NAMALWA (cell line): ENCODE measurements around the gene NDNF.

ENCODE experiments used
- DNase-seq: peaks from one replicate; pipeline ENCODE4 v3.0.0-alpha.2; 2015; ENCODE audit warnings: low spot score

The NDNF gene

GRCh38 chr4:121072224-121073003 lies at the start of gene NDNF:
Gene NDNF, minus strand, starts transcription at chr4:121072535. Its CDS starts 26,698 bp downstream, at chr4:121045837.
- no peak for DNase-seq

DNA sequence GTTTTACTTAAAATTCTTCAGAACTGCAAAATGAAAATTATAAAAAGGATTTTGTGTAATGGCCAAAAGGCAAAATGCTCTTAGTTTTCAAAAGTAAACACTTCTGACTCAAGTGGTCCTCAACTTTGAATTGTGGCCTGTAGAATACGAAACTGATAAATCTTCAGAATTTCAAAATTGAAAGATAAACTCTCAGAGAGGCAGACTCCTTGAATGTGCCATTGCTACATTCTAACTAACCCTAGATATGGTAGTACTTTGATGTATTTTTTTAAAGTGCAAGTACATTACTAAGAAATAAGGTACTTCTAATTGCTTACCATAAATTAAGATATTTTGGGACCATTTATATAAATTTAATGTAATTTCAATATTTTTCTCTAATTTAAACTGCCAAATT lies 47.4 kb upstream of the NDNF start:
- DNase-seq: no peak

GRCh38 chr4:121118344-121118743 lies 46.0 kb upstream of the NDNF start:
- DNase-seq: no peak

DNA sequence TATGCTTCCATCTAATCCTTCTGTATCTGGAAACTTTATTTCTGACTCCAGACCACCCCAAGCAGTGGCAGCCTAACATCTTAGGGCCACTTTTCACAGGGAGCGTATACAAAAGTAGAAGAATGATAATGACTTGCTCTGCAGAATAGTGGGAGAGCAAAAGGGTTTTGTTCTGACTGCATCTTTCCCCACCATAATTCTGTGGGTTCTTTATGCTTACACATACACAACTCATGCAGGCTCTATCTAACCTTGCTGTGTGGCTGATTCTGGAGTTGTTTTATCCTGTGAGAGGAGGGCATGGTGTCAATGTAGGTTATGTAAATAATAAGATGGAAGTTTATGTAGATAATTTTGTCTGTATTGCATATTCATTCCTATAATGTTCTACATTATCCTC lies 42.4 kb upstream of the NDNF start:
- DNase-seq: no peak

GRCh38 chr4:121112530-121112929 lies 40.2 kb upstream of the NDNF start:
- peak; percentile 5 for DNase-seq

- no peak for DNase-seq
Measured at GRCh38 chr4:121108557-121108956, 36.2 kb upstream of the NDNF start.

DNA sequence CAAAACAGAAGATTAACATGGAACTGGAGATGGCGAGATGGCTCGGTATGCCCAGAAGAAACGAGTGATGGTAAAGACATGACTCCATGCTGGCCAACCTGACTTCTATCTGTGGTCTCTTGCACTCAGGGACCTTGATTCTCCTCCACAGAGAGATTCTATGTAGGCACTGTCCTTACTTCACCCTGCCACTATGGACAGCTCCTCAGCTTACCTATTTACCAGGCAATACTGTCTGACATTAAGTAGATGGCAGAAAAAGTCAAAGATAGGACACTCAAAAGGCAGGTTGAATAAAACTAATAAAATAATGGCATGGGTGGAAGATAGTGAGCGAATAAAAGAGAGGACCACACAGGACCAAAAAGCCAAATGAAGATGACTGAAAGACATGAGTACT lies 35.2 kb upstream of the NDNF start:
- DNase-seq: no peak

DNA sequence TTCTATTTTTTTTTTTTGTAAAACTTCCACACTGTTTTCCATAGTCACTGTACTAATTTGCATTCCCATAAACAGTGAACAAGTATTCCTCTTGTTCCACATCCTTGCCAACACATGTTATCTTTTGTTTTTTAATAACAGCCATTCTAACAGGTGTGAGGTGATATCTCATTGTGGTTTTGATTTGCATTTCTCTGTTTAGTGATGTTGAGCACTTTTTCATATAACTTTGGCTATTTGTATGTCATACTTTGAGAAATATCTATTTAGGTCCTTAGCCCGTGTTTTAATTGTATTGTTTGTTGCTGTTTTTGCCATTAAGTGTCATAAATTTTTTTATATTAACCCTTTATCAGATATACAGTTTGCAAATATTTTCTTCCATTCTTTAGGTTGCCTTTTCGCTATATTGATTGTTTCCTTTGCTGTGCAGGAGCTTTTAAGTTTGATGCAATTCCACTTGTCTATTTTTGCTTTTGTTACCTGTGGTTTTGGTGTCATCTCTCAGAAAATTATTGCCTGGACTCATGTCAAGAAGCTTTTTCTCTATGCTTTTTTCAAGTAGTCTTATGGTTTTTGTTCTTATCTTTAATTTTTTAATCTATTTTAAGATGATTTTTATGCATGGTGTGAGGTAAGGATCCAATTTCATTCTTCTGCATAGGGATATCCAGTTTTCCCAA lies 27.9 kb upstream of the NDNF start:
- no peak for DNase-seq

DNA sequence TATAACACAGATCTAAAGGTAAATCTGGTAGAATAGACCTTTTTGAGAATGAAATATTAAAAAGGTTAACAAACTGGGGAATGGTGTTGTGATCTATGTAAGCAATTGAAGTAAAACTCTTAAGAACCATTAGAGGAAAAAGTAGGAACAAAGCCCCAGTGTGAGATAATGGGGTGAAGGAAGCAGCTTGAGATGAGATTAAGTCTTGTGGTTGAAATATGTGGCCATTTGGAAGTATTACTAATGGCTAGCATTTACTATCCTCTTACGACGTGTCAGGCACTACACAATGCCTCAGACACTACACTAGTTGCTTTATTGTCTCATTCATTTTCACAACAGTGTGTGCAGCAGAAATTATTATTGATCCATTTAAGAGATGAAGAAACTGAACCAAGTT lies 25.9 kb upstream of the NDNF start:
- no peak for DNase-seq

DNA sequence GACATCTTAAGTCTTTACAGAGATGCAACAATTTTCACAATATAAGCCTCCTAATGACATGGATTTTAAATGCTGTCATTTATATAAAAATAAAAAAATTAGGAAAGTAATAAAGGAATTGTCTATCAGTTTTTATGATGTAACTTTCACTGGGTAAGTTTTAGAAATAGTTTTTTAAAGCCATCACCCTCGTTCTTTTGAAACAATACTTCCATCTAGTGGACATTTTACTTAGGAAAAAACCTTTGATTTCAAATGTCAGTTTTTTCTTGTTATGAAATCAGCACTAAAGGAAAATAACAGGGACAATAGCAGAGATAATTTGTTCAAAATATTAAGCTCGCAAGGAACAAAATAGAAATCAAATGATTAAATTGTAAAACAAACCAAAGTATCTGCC lies 24.3 kb upstream of the NDNF start:
- peak; percentile 39 for DNase-seq

DNA sequence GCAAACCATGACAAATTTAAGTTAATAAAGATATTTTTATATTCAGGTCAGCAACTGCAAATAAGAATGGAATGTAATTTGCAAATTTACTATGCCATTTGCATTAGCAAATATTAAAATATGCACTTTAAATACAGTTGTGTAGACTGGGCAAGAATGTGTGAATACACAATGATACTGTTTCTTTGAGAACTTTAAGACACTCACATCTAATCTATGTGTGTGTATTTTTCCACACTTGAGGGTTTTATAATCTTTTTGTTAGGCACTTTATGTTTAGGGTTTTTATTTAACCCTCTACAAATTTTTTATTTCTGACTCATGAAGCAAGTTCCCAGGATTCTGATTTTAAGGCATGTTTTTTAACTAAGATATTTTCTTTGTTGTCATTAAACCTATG lies 23.9 kb upstream of the NDNF start:
- DNase-seq: no peak

DNA sequence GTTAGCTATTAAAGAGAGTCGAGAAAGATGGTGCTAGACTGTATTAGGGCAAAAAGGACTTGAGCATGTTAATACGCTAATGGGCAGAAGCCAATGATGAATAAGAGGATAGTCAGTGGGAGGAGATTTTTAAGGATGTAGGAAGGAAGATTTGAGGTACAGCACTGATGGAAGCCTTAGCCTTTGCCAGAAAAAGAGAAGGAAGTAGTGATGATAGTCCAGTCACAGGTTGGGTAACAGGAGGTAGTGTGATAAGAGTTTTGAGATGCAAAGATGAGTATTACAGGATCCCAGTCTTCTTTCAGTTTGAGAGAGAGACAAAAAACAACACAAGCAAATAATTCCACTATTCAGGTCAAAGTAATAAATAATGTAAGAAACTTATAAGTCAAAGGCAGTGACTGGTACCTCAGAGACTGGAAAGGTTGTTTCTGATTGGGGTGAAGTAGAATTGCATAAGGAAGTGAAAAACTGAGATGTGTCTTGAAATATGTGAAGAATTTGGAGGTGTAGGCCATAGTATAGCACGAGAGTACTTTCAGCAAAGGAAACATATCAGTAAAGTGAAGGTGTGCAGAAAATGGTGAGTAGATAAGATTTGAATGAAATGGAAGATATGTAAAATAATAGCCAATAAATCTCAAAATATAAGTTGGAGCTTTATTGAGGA lies 22.1 kb upstream of the NDNF start:
- DNase-seq: no peak

DNA sequence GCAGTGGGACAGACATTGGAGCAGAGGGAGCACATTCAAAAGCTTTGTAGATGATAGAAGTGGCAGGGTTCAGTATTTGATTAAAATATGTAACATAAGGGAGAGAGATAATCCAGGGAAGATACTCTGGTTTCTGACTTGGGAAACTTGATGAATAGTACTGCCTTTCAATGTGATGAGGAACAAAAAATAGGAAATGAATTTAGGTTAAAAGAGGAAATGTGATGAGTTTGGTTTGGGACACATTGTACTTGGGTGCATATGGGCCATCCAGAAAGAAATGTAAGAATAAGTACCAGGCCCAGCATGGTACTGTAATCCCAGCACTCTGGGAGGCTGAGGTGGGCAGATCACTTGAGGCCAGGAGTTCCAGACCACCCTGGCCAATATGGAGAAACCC lies 20.9 kb upstream of the NDNF start:
- DNase-seq: no peak

DNA sequence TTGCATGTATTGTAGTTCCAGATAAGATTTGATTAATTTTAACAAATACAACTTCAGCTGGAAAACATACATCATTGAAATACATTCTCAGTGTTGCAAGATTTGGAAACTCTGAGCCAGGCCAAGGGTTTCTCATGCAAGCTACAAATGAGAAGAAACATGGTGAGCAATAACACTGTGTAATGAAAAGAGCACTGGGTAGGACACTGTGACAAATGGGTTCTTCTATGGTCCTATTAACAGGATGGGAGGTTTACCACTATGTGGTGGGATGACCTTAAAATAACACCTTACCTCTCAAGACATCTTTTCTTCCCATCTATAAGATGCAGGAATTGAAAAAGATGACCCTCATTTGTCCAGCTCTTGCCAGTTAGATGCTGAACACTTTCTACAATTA lies 19.6 kb upstream of the NDNF start:
- no peak for DNase-seq

- no peak for DNase-seq
Measured at GRCh38 chr4:121088867-121089266, 16.5 kb upstream of the NDNF start.

DNA sequence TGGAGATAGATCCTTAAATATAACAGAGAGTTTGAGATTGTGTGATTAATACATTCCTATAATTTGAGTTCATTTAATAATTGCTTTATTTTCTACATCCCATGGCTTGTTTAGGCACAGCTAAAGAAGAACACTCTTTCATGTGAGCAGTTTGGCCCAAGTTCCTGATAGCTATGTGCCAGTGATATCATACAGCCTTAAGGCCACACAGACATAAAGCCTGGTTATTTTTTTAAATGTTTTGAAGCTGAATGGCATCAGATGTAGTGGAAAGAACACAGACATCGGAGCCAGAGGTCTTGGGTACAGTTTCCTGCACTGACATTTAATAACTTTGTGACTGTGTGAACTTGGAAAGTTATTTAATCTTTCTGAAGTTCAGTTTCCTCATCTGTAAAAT lies 7.0 kb upstream of the NDNF start:
- DNase-seq: no peak

GRCh38 chr4:121077496-121077895 lies 5.2 kb upstream of the NDNF start:
- no peak for DNase-seq

DNA sequence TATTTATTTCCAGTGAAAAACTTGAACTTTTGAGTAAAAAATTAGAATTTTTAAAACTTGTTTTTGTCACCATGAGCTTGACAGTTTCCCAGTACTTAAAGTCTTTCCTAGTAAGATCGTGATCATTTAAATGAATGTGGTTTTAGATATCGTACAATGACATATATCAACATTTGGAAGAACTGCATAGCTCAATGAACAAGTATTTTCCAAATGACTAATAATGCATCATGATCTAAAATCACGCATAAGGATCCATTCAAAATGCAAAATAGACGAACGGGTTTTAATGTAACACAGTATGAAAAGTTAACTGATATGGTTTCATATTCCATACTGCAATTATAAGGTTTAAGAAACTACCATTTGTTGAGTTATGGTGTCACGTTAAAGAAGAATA lies 4.1 kb upstream of the NDNF start:
- no peak for DNase-seq

DNA sequence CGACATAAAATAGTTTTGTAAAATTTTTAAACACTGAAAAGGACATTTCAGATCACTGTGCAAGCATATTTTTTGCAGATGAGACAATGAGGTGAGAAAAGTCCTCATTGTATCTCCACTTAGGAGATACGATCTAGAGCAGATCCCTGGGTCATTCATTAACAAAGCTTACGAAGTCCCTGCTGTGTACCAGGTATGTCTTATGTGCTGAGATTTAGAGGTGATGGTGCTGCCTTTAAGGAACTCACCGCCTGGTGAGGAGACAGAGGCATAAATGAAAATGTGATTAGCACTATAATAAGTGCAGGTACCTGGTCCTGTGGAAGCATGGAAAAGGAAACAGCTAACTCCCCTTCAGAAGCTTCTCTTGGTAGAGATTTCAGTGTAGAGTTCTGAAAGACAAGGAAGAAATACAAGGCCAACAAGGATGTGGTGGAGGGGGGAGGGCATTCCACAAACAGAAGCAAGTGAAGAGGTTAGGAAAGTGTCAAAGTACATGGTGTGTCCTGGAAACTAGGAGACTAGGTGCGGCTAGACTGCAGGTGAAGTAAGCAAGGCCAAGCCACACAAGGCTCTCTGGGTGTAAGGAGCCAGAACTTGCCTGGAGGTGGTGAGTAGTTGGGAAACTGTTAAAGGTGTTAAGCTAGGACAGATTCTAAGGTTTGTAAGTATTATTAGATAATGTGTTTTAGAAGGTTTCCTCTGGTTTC lies 1.5 kb upstream of the NDNF start:
- no peak for DNase-seq

DNA sequence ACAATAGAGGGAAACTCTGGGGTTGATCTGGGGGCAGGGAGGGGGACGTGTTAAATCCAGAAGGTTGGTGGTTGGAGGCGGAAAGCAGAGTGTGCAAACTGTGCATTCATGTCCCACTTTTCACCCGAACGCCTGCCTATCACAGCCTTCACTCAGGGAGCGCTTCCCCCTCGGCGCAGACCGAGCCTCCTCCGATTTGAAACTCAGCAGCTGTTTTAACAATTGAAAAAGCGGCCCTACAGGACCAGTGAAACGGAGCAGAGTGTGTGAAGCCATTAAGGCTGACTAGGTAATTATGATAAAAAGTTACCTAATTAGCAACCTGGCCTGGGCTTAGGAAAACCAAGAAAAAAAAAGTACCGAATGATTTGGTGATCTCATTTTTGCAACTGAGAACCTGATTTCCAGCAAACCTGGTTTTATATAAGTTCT lies 685 bp upstream of the NDNF start:
- no peak for DNase-seq

DNA sequence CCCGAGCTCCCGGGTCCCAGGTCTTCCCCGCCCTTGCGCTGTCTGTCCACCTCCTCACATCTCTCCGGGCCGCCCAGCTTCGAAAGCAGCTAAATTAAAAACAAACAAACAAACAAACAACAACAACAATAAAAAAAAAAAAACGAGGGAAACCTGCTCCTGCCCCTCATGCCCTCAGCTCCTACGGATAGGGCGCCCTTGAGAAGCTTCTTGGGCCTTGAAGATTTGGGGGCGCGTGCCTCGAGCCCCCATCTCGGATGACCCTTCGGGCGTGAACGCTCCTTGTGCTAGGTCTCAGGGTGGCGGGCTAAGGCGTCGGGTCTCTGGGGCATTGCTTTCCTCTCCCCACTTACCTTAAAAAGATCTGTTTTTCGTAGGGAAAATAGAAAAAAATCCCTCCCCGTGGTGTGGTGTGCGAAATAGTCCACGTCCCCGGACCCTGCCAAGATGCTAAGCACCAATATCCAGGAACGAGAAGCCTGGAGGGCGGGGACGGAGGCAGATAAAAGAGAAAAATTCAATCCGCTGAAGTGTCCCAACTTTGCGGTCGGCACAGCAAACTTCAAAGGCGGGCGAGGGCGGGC lies 603 bp downstream of the NDNF start:
- no peak for DNase-seq
